A549 (cell line): ENCODE data around the gene GATA6. TPM values are rescaled to one million over a fixed set of nuclear protein-coding genes. Genes with fewer than 3 reads are reported as not detected.

ENCODE experiments used
- ATAC-seq, 2 experiments: fragments of 200-7000 bp in 1 of 2; fragments of >200 bp in 1 of 2; cut with Nextera tagmentation in 1 of 2; cut with Tn5 transposase in 1 of 2; 3 replicates each; pipeline versions ENCODE4 v1.8.0 to v1.9.1; 2018 to 2020; ENCODE audit warnings: mild to moderate bottlenecking in 1 of 2, moderate library complexity in 1 of 2
- CTCF ChIA-PET: fragments of 300-600 bp; sonication (Branson Sonifier 250); formaldehyde crosslinking; extraction: SDS; loops from one replicate; lab custom pipeline; 2021; ENCODE audit warnings: antibody characterized with exemption, inconsistent platforms; lab: Yijun Ruan, JAX
- POLR2A ChIA-PET: fragments of 350-600 bp; formaldehyde crosslinking; extraction: SDS; loops from one replicate; lab custom pipeline; 2021; ENCODE audit warnings: antibody characterized with exemption, inconsistent platforms; lab: Yijun Ruan, JAX
- DNase-seq, 2 experiments: peaks; one replicate each; pipeline versions ENCODE4 v3.0.0 to v3.0.0-alpha.2; 2011 to 2016; ENCODE audit warnings: low read depth in 1 of 2, low spot score in 1 of 2
- FAIRE-seq: peaks from 2 replicates; lab custom pipeline; 2011; peaks lifted over from hg19 to GRCh38; lab: Jason Lieb, UNC
- H3K27ac ChIP-seq, 2 experiments: fragments of >200 bp; sonication (Bioruptor Twin); formaldehyde crosslinking; 3 replicates each; pipeline ENCODE4 v1.5.1; 2016 to 2017
- H3K4me1 ChIP-seq: fragments of >200 bp; sonication (Bioruptor Twin); formaldehyde crosslinking; 3 replicates; pipeline ENCODE4 v1.6.1; 2016
- H3K4me2 ChIP-seq: fragments of >200 bp; sonication (Bioruptor Twin); formaldehyde crosslinking; 3 replicates; pipeline ENCODE4 v1.6.1; 2016
- H3K4me3 ChIP-seq: fragments of >200 bp; sonication (Bioruptor Twin); formaldehyde crosslinking; 3 replicates; pipeline ENCODE4 v1.5.1; 2016
- H3K9me3 ChIP-seq: fragments of >200 bp; sonication (Bioruptor Twin); formaldehyde crosslinking; 3 replicates; pipeline ENCODE4 v1.6.1; 2016
- ATOH8 ChIP-seq: fragments of 250-450 bp; sonication (Bioruptor Pico); IDR thresholded peaks from 2 replicates; pipeline ENCODE4 v1.5.0; 2020; ENCODE audit warnings: low read depth, mild to moderate bottlenecking, moderate library complexity
- BCL3 ChIP-seq: fragments of >200 bp; sonication (Bioruptor Twin); formaldehyde crosslinking; IDR thresholded peaks from 3 replicates; pipeline ENCODE4 v1.6.1; 2016
- CBX8 ChIP-seq: fragments of 200-600 bp; sonication (generic); IDR thresholded peaks from 2 replicates; pipeline ENCODE4 v1.6.1; 2016
- CHD4 ChIP-seq: fragments of 200-600 bp; sonication (generic); IDR thresholded peaks from 2 replicates; pipeline ENCODE4 v1.6.1; 2016; ENCODE audit warnings: antibody characterized with exemption, mild to moderate bottlenecking, borderline replicate concordance
- EHF ChIP-seq: fragments of 250-450 bp; sonication (Bioruptor Pico); IDR thresholded peaks from 2 replicates; pipeline ENCODE4 v1.5.0; 2020; ENCODE audit warnings: mild to moderate bottlenecking
- EHMT2 ChIP-seq: fragments of 200-600 bp; sonication (generic); IDR thresholded peaks from 2 replicates; pipeline ENCODE4 v1.6.1; 2016; ENCODE audit warnings: antibody characterized with exemption, low read depth, mild to moderate bottlenecking, moderate library complexity
- ESRRA ChIP-seq: fragments of 150-350 bp; IDR thresholded peaks from 2 replicates; pipeline ENCODE4 v1.6.1; 2014; ENCODE audit warnings: mild to moderate bottlenecking, low read length, borderline replicate concordance
- FOSB ChIP-seq: fragments of 250-450 bp; sonication (Bioruptor Pico); IDR thresholded peaks from 2 replicates; pipeline ENCODE4 v1.5.0; 2020; ENCODE audit warnings: mild to moderate bottlenecking, moderate library complexity
- FOSL2 ChIP-seq, 2 experiments: fragments of 450-650 bp in 1 of 2; fragments of >200 bp in 1 of 2; sonication (Bioruptor Twin) in 1 of 2; formaldehyde crosslinking; IDR thresholded peaks; 2 replicates each; pipeline versions ENCODE4 v1.5.0 to v1.6.1; 2016 to 2020; ENCODE audit warnings: mild to moderate bottlenecking in 1 of 2, moderate library complexity in 1 of 2
- HDAC2 ChIP-seq: fragments of 200-600 bp; sonication (generic); IDR thresholded peaks from 2 replicates; pipeline ENCODE4 v1.6.1; 2016
- HEYL ChIP-seq: fragments of 250-450 bp; sonication (Bioruptor Pico); IDR thresholded peaks from 2 replicates; pipeline ENCODE4 v1.8.0; 2021; ENCODE audit warnings: mild to moderate bottlenecking, moderate library complexity
- HOXB13 ChIP-seq: fragments of 250-450 bp; sonication (Bioruptor Pico); IDR thresholded peaks from 2 replicates; pipeline ENCODE4 v1.5.0; 2020; ENCODE audit warnings: low read depth, mild to moderate bottlenecking, moderate library complexity
- JUN ChIP-seq, 2 experiments: fragments of >200 bp; sonication (Bioruptor Twin); formaldehyde crosslinking; IDR thresholded peaks; 2 replicates in 1 of 2; 3 replicates in 1 of 2; pipeline ENCODE4 v1.6.1; 2016 to 2017
- KDM1A ChIP-seq: fragments of 200-600 bp; sonication (generic); IDR thresholded peaks from 2 replicates; pipeline ENCODE4 v1.6.1; 2016; ENCODE audit warnings: low read depth, mild to moderate bottlenecking
- KDM5A ChIP-seq: fragments of 200-600 bp; sonication (generic); IDR thresholded peaks from 2 replicates; pipeline ENCODE4 v1.6.1; 2016; ENCODE audit warnings: antibody characterized with exemption, mild to moderate bottlenecking
- MAFK ChIP-seq: fragments of 450-650 bp; IDR thresholded peaks from 2 replicates; pipeline ENCODE4 v1.6.1; 2014; ENCODE audit not compliant: partially characterized antibody
- MAZ ChIP-seq: fragments of 150-350 bp; IDR thresholded peaks from 2 replicates; pipeline ENCODE4 v1.6.1; 2014; ENCODE audit warnings: antibody characterized with exemption, low read depth, low read length, borderline replicate concordance
- NFE2L2 ChIP-seq: fragments of 150-350 bp; conservative IDR thresholded peaks from 2 replicates; pipeline ENCODE4 v1.6.1; 2014; ENCODE audit warnings: low read length
- PHF8 ChIP-seq: fragments of 200-600 bp; sonication (generic); IDR thresholded peaks from 2 replicates; pipeline ENCODE4 v1.6.1; 2016; ENCODE audit warnings: low read depth, mild to moderate bottlenecking, antibody characterized with exemption, moderate library complexity, borderline replicate concordance
- POLR2AphosphoS2 ChIP-seq: conservative IDR thresholded peaks from 2 replicates; pipeline ENCODE4 v1.6.1; 2012; ENCODE audit warnings: low read length, improper control_type of control experiment, inconsistent platforms
- RAD21 ChIP-seq, 2 experiments: fragments of >200 bp in 1 of 2; sonication (Bioruptor Twin) in 1 of 2; formaldehyde crosslinking in 1 of 2; IDR thresholded peaks in 1 of 2; conservative IDR thresholded peaks in 1 of 2; 2 replicates in 1 of 2; 3 replicates in 1 of 2; pipeline ENCODE4 v1.6.1; 2012 to 2018; ENCODE audit warnings: inconsistent platforms in 1 of 2
- RARB ChIP-seq: fragments of 250-450 bp; sonication (Bioruptor Pico); IDR thresholded peaks from 2 replicates; pipeline ENCODE4 v1.8.0; 2021; ENCODE audit warnings: mild to moderate bottlenecking, moderate library complexity
- USF2 ChIP-seq: fragments of 450-650 bp; IDR thresholded peaks from 2 replicates; pipeline ENCODE4 v1.6.1; 2014; ENCODE audit warnings: antibody characterized with exemption
- ZC3H11A ChIP-seq: fragments of 450-650 bp; IDR thresholded peaks from 2 replicates; pipeline ENCODE4 v1.6.1; 2014; ENCODE audit warnings: antibody characterized with exemption, mild to moderate bottlenecking
- ZNF302 ChIP-seq: fragments of 250-450 bp; sonication (Bioruptor Pico); IDR thresholded peaks from 2 replicates; pipeline ENCODE4 v1.9.0; 2021; ENCODE audit warnings: inconsistent platforms, mild to moderate bottlenecking, moderate library complexity
- WGBS: methylation state at CpG from one replicate; pipeline ENCODE4 v1.1.6; 2017; ENCODE audit errors: missing lambda C conversion rate; 5-methylcytosine and 5-hydroxymethylcytosine counted together
- polyA plus RNA-seq, 4 experiments: library from polyadenylated mRNA; depleted of rRNA in 3 of 4; stranded (reverse); fragments of >200 nt; fragmentation: RNase III in 1 of 4; extraction: RNeasy Plus Mini Kit Qiagen cat#74134 plus additional on column Dnase treatment in 1 of 4; gene quantifications; 2 replicates in 3 of 4; 3 replicates in 1 of 4; pipeline ENCODE4 v1.2.3, GENCODE V29; 2011 to 2017
- TF ChIP-seq, protein P1 (sequence below): fragments of >200 bp; sonication (Bioruptor Twin); formaldehyde crosslinking; IDR thresholded peaks from 2 replicates; pipeline ENCODE4 v1.6.1; 2016
- TF ChIP-seq, protein P2 (sequence below): IDR thresholded peaks from 2 replicates; pipeline ENCODE4 v1.6.1; 2012

GATA6 gene
- polyA plus RNA-seq, 2 of the 4 experiments (the other 2 are of a cell fraction), result 1.2 to 1.3 TPM

DNA sequence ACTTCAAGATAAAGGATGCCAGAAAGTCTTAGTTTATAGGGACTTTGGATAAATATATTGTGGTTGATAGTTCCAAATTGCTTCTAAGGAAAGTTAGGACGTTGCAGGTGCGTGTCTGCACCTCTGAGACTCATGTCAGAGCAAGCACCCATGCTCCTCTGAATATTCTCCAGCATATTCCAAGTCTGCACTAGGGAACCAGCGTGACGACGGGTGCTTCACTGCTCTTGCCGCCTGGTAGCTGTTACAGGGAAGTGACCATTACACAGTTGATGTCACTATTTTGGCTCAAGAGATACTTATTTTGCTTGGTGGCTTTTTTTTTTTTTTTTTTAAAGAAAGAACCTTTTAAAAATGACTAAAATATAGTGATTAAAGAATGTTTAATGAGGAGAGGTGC is 35.6 kb downstream of the GATA6 start:
- Histone ChIP-seq H3K4me2 (no peak overlapping the region), H3K9me3 (no peaks in the 10 kb centered on the region), H3K27ac (no peak overlapping the region), H3K4me3 (no peak overlapping the region), H3K4me1 (no peaks in the 10 kb centered on the region; the same call in 2 of the 3 replicates)
- ChIA-PET CTCF (no interaction called here), POLR2A (no interaction called here)
- no peak for FAIRE-seq
- no peak for ATAC-seq
- 82% methylated on average over 6 of the region's 6 CpGs for WGBS
- TF ChIP-seq NFE2L2 (no peak), PHF8 (no peak), CHD4 (no peak), FOSL2 (IDR thresholded peaks at IDR 0.05) (no peak), FOSL2 (CRISPR knock-in tag; IDR thresholded peaks at IDR 0.05) (no peak), HOXB13 (CRISPR knock-in tag) (no peak), JUN (IDR thresholded peaks at IDR 0.05) (no peak), ESRRA (no peak)
- no peak for DNase-seq

DNA sequence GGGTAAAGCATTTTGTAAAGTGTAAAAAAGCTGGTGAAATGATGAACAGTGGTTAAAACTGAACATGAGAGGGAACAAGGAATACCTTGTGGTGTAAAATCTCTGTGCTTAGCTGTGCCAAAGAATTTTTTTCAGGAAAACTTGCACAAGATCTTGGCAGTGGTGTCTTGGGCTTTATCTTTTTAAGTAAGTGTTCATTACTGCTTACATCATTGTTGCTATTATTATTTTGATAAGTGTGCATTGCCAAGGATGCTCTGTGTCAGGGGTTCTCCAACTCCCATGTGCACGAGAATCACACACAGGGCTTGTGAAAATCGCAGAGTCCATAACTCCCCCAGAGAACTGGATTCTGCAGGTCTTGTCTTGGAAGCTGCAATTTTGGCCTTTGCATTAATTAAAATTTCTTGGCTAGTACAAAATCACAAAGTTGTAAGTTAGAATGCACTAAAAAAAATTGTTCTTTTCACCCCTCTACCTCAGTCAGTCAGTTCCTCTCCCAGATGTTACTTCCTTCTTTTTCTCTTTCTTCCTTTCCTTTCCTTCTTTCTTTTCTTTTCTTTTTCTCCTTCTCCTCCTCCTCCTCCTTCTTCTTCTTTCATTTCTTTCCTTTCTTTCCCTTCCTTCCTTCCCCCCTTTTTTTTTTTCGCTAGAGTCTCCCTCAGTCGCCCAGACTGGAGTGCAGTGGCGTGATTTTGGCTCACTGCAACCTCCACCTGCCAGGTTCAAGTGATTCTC is 37.8 kb downstream of the GATA6 start:
- ChIA-PET CTCF (interaction anchor here (1.4 kb wide), 1 partner anchor 12 kb away, joined by 3 read pairs; no protein-coding TSS in a partner anchor), POLR2A (no interaction called here)
- Histone ChIP-seq H3K4me1 (no peaks in the 10 kb centered on the region; the same call in 2 of the 3 replicates), H3K9me3 (no peaks in the 10 kb centered on the region), H3K4me2 (no peak overlapping the region), H3K4me3 (no peak overlapping the region), H3K27ac (no peak overlapping the region)
- ATAC-seq (no peak), FAIRE-seq (no peak), DNase-seq (no peak)
- TF ChIP-seq KDM1A (no peak), FOSL2 (IDR thresholded peaks at IDR 0.05) (no peak), FOSL2 (CRISPR knock-in tag; IDR thresholded peaks at IDR 0.05) (no peak), ZC3H11A (no peak), HEYL (CRISPR knock-in tag) (no peak), BCL3 (no peak), FOSB (CRISPR knock-in tag) (no peak), EHF (CRISPR knock-in tag) (no peak), ATOH8 (no peak), PHF8 (no peak), MAFK (no peak), HDAC2 (no peak), ZNF302 (CRISPR knock-in tag) (no peak), MAZ (no peak)
- TF ChIP-seq, protein P1, sequence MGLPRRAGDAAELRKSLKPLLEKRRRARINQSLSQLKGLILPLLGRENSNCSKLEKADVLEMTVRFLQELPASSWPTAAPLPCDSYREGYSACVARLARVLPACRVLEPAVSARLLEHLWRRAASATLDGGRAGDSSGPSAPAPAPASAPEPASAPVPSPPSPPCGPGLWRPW, result no peak
- WGBS, result 81% methylated on average over 4 of the region's 5 CpGs

GRCh38 chr18:22210311-22210754 is 40.9 kb downstream of the GATA6 start:
- Histone ChIP-seq H3K4me2 (peak overlapping the region; percentile 28; the same call in 2 of the 3 replicates), H3K4me1 (peaks cover 11% of the 10 kb centered on the region; the same call in 2 of the 3 replicates), H3K27ac (no peak overlapping the region), H3K4me3 (no peak overlapping the region), H3K9me3 (no peaks in the 10 kb centered on the region)
- CTCF ChIA-PET, result interaction anchor here (1.9 kb wide), 1 partner anchor 9 kb away, joined by 5 read pairs; no protein-coding TSS in a partner anchor
- POLR2A ChIA-PET, result no interaction called here
- WGBS, result 60% methylated on average over 4 of the region's 4 CpGs
- TF ChIP-seq, protein P2, sequence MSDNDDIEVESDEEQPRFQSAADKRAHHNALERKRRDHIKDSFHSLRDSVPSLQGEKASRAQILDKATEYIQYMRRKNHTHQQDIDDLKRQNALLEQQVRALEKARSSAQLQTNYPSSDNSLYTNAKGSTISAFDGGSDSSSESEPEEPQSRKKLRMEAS, result no peak
- no peak for TF ChIP-seq KDM5A
- no peak for TF ChIP-seq NFE2L2
- no peak for TF ChIP-seq PHF8
- TF ChIP-seq EHMT2, result no peak
- TF ChIP-seq MAZ, result no peak
- TF ChIP-seq USF2, result no peak
- TF ChIP-seq POLR2AphosphoS2, result no peak
- no peak for TF ChIP-seq RARB (CRISPR knock-in tag)
- no peak for TF ChIP-seq FOSL2 (IDR thresholded peaks at IDR 0.05)
- no peak for TF ChIP-seq FOSL2 (CRISPR knock-in tag; IDR thresholded peaks at IDR 0.05)
- TF ChIP-seq CBX8, result no peak
- TF ChIP-seq RAD21 (conservative IDR thresholded peaks at IDR 0.05 in 1 of 2, IDR thresholded peaks at IDR 0.05 in 1 of 2), result no peak
- TF ChIP-seq ZNF302 (CRISPR knock-in tag), result no peak
- DNase-seq (peak in 1 of 2 experiments; percentile 14), ATAC-seq (no peak; a peak in 1 of 6 replicates), FAIRE-seq (no peak)
